Rectal smooth muscle tissue (tissue), 1 donor: Measurements from ENCODE around the gene SELENOS.

Source experiments
- H3K27ac ChIP-seq: one replicate; pipeline ENCODE4 v1.7.0; 2013; ENCODE audit warnings: low read depth, low read length, inconsistent platforms
- H3K27me3 ChIP-seq: one replicate; pipeline ENCODE4 v1.7.0; 2013; ENCODE audit warnings: low read length; ENCODE audit not compliant: control insufficient read depth, insufficient read depth
- H3K36me3 ChIP-seq: one replicate; pipeline ENCODE4 v1.7.0; 2013; ENCODE audit warnings: low read length; ENCODE audit not compliant: control insufficient read depth, insufficient read depth
- H3K4me1 ChIP-seq: one replicate; pipeline ENCODE4 v1.7.0; 2013; ENCODE audit warnings: low read length; ENCODE audit not compliant: control insufficient read depth, insufficient read depth
- H3K4me3 ChIP-seq: one replicate; pipeline ENCODE4 v1.7.0; 2013; ENCODE audit warnings: low read length
- H3K9ac ChIP-seq: one replicate; pipeline ENCODE4 v1.7.0; 2013; ENCODE audit warnings: low read length

Gene SELENOS

GRCh38 chr15:101264911-101265641 is 12.2 kb downstream of the SELENOS start:
- Histone ChIP-seq H3K27me3 (no peaks in the 10 kb centered on the region), H3K36me3 (no peaks in the 10 kb centered on the region), H3K4me3 (no peak overlapping the region), H3K9ac (no peak overlapping the region), H3K4me1 (no peaks in the 10 kb centered on the region), H3K27ac (no peak overlapping the region)

GRCh38 chr15:101264011-101264410 is 13.3 kb downstream of the SELENOS start:
- no peaks in the 10 kb centered on the region for H3K4me1 ChIP-seq
- no peak overlapping the region for H3K27ac ChIP-seq
- H3K4me3 ChIP-seq, result no peak overlapping the region
- H3K9ac ChIP-seq, result no peak overlapping the region
- no peaks in the 10 kb centered on the region for H3K27me3 ChIP-seq
- H3K36me3 ChIP-seq, result no peaks in the 10 kb centered on the region

GRCh38 chr15:101262551-101262950 is 14.7 kb downstream of the SELENOS start:
- H3K9ac ChIP-seq, result no peak overlapping the region
- no peaks in the 10 kb centered on the region for H3K36me3 ChIP-seq

DNA sequence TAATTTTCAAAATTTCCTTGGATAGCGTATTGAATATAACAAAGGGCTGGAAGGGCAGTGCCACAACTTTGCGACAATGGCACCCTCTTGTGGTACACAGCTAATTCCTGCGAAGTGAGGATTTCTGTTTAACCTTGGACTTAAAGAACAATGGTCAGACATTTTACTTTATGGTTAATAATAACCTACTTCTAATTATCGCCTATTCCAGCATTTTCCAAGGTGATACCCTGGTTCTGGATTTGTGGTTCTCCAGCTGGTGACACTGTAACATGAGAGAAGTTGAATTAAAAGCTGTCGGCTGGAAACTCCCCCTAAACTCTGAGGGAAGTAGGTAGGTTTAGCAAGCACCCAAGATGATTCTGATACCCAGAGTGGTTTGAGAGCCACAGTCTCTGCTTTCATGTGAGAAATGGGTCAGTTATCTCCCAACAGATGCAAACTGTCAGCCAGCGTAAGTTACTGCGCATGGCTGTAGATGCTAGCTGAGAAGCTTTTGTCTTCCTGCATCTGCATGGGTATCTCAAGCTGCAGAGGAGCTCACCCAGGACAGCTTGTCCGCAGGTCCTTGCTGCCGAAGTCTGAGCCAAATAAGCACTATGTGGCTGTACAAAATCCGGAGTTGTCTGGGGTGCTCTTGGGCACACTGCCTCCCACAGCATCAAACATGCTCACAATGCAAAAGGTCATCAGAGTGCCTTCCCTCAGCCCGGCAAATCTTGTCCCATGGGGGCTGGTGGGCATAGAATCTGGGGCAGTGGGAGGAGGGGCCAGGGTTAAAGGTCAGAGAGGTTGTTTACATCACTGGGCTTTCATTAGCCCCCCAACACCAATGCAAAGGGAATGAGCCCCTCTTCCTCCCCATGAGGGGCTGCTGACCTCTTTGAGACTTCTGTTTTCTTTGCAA is 18.8 kb downstream of the SELENOS start:
- Histone ChIP-seq H3K27ac (no peak overlapping the region), H3K9ac (no peak overlapping the region)

More at GRCh38 chr15:101262551-101262950, 14.7 kb downstream of the SELENOS start:
- Histone ChIP-seq H3K27me3 (no peaks in the 10 kb centered on the region), H3K4me1 (peaks cover 2% of the 10 kb centered on the region), H3K27ac (no peak overlapping the region), H3K4me3 (no peak overlapping the region)

GRCh38 chr15:101256757-101257156 is 20.5 kb downstream of the SELENOS start:
- Histone ChIP-seq H3K4me3 (no peak overlapping the region), H3K4me1 (peaks cover 8% of the 10 kb centered on the region), H3K27ac (no peak overlapping the region), H3K27me3 (no peaks in the 10 kb centered on the region), H3K36me3 (no peaks in the 10 kb centered on the region), H3K9ac (no peak overlapping the region)

More for the DNA sequence above, 18.8 kb downstream of the SELENOS start:
- Histone ChIP-seq H3K27me3 (no peaks in the 10 kb centered on the region), H3K4me1 (peaks cover 2% of the 10 kb centered on the region), H3K4me3 (no peak overlapping the region), H3K36me3 (no peaks in the 10 kb centered on the region)

GRCh38 chr15:101255615-101256241 is 21.6 kb downstream of the SELENOS start:
- Histone ChIP-seq H3K27me3 (no peaks in the 10 kb centered on the region), H3K27ac (no peak overlapping the region), H3K4me1 (peaks cover 8% of the 10 kb centered on the region), H3K9ac (no peak overlapping the region), H3K4me3 (no peak overlapping the region), H3K36me3 (no peaks in the 10 kb centered on the region)

DNA sequence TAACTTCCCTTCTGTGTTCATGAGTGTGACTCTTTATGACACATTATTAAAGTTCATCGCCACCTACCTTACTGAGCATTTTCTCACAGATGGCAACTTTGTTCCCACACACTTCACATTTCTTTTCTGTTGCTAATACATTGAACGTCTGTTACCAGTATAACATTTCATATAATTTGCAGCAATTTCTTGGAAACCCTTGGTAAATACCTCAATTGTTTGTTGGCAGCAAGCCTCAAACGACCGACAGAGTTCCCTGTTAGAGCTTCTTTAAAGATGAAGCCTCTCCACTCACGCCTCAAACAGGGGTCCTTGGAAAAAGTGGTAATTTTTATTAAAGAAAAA is 22.3 kb downstream of the SELENOS start:
- Histone ChIP-seq H3K4me3 (no peak overlapping the region), H3K27ac (no peak overlapping the region), H3K9ac (no peak overlapping the region), H3K4me1 (peaks cover 16% of the 10 kb centered on the region), H3K36me3 (no peaks in the 10 kb centered on the region), H3K27me3 (no peaks in the 10 kb centered on the region)

DNA sequence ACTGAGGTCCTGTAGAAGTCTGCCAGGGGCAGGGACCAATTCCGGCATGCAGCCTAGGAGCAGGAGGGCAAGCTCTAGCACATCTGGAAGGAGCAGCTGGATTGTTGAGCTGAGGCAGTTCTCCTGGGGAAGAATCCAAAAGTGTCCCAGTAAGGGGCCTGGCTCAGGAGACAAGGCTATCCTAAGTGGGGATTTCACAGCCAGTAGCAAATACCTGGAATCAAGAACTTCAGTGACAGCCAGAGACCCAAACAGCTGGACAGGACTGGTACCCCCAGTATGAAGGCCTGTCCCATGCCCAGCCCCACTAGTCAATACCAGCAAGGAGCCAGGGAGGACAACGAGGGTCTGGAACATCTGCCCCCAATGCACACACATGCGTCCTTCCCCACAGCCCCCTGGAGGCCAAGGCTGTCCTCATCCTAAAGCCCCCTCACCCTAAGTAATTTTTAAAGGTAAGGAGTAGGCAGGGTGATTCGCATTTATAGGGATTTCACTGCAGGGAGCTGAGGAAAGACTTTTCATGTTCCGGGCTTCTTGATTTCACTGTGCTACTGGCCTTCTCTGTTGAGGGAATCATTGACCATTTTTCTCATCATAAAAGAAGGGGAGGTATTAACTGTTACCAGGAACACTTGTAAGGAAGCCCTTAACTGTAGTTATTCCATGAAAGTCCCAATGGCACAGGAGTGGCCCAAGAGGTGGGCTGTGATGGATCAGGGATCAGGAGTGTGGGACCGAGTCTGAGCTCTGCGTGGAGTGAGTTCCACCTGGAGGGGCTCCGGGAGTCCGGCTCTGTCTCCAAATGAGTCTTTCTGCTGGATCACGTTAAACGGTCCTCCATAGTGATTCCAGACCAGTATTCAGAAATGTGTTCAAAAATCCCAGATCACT is 22.9 kb downstream of the SELENOS start:
- peaks cover 17% of the 10 kb centered on the region for H3K4me1 ChIP-seq

GRCh38 chr15:101252836-101253235 is 24.4 kb downstream of the SELENOS start:
- Histone ChIP-seq H3K9ac (peak overlapping the region; percentile 39), H3K4me3 (peak overlapping the region; percentile 80), H3K27ac (peak overlapping the region; percentile 81), H3K4me1 (peaks cover 15% of the 10 kb centered on the region), H3K36me3 (no peaks in the 10 kb centered on the region), H3K27me3 (no peaks in the 10 kb centered on the region)

More for the DNA sequence above, 22.9 kb downstream of the SELENOS start:
- H3K9ac ChIP-seq, result no peak overlapping the region
- H3K36me3 ChIP-seq, result no peaks in the 10 kb centered on the region
- no peak overlapping the region for H3K27ac ChIP-seq
- H3K27me3 ChIP-seq, result no peaks in the 10 kb centered on the region
- no peak overlapping the region for H3K4me3 ChIP-seq

- H3K36me3 ChIP-seq, result no peaks in the 10 kb centered on the region
- H3K9ac ChIP-seq, result peak within 1 kb of the TSS; percentile 39
- H3K4me3 ChIP-seq, result peak within 1 kb of the TSS; percentile 81
- H3K27ac ChIP-seq, result peak within 1 kb of the TSS; percentile 81
- no peaks in the 10 kb centered on the region for H3K27me3 ChIP-seq
- H3K4me1 ChIP-seq, result peaks cover 15% of the 10 kb centered on the region
Measured at GRCh38 chr15:101251830-101252820, 25.2 kb downstream of the SELENOS start, which contains the start of gene CHSY1. Gene CHSY1, minus strand, starts transcription at chr15:101252048. Its CDS starts 592 bp downstream, at chr15:101251456.
